ENCODE results near the gene CCDC127. TPM values are rescaled to one million over a fixed set of nuclear protein-coding genes. Genes with fewer than 3 reads are reported as not detected.
A peak's percentile ranks its signal among the peaks of the same experiment; 100 is the strongest.

Gene CCDC127
- total RNA-seq, 1 donor = 4.3 TPM

- Histone ChIP-seq H2AFZ (ENCODE audit: low read length) (no peak overlapping the region), H3K4me3 (ENCODE audit: insufficient read depth, low read length) (no peak overlapping the region), H3K79me2 (ENCODE audit: insufficient read depth, low read length) (no peaks in the 10 kb centered on the region), H3K4me2 (ENCODE audit: insufficient read depth, low read length) (no peak overlapping the region), H3K4me1 (ENCODE audit: insufficient read depth, low read length) (no peaks in the 10 kb centered on the region), H3K36me3 (ENCODE audit: insufficient read depth, low read length) (no peaks in the 10 kb centered on the region), H3K9me3 (ENCODE audit: low read depth, low read length) (no peaks in the 10 kb centered on the region), H3K27me3 (ENCODE audit: insufficient read depth, low read length) (peaks cover 28% of the 10 kb centered on the region), H3K27ac (ENCODE audit: low read depth, low read length) (no peak overlapping the region), H4K20me1 (ENCODE audit: insufficient read depth, low read length) (peaks cover 8% of the 10 kb centered on the region)
- TF ChIP-seq CTCF (IDR thresholded peaks at IDR 0.05; ENCODE audit: extremely low read depth, low read depth, low read length) = no peak
- peak; percentile 79 for DNase-seq (ENCODE audit: insufficient read length, low spot score, missing footprints)
These were observed 23.2 kb downstream of the CCDC127 start for GRCh38 chr5:194603-195209.

- no peaks in the 10 kb centered on the region for H3K36me3 ChIP-seq (ENCODE audit: insufficient read depth, low read length)
- H3K4me3 ChIP-seq (ENCODE audit: insufficient read depth, low read length) = no peak overlapping the region
- no peak overlapping the region for H2AFZ ChIP-seq (ENCODE audit: low read length)
- no peak overlapping the region for H3K27ac ChIP-seq (ENCODE audit: low read depth, low read length)
- TF ChIP-seq CTCF (IDR thresholded peaks at IDR 0.05; ENCODE audit: extremely low read depth, low read depth, low read length) = no peak
- no peak for DNase-seq (ENCODE audit: insufficient read length, low spot score, missing footprints)
- no peaks in the 10 kb centered on the region for H3K9me3 ChIP-seq (ENCODE audit: low read depth, low read length)
- H3K4me1 ChIP-seq (ENCODE audit: insufficient read depth, low read length) = no peaks in the 10 kb centered on the region
- peaks cover 8% of the 10 kb centered on the region for H4K20me1 ChIP-seq (ENCODE audit: insufficient read depth, low read length)
- H3K79me2 ChIP-seq (ENCODE audit: insufficient read depth, low read length) = no peaks in the 10 kb centered on the region
- H3K4me2 ChIP-seq (ENCODE audit: insufficient read depth, low read length) = no peak overlapping the region
- peaks cover 29% of the 10 kb centered on the region for H3K27me3 ChIP-seq (ENCODE audit: insufficient read depth, low read length)
These were observed 23.9 kb downstream of the CCDC127 start for GRCh38 chr5:194102-194501.

GRCh38 chr5:192970-193831 is 24.8 kb downstream of the CCDC127 start:
- no peak overlapping the region for H2AFZ ChIP-seq (ENCODE audit: low read length)
- TF ChIP-seq CTCF (IDR thresholded peaks at IDR 0.05; ENCODE audit: extremely low read depth, low read depth, low read length) = no peak

GRCh38 chr5:192691-192969 is 25.3 kb downstream of the CCDC127 start:
- Histone ChIP-seq H4K20me1 (ENCODE audit: insufficient read depth, low read length) (peaks cover 8% of the 10 kb centered on the region), H3K9me3 (ENCODE audit: low read depth, low read length) (no peaks in the 10 kb centered on the region), H3K27me3 (ENCODE audit: insufficient read depth, low read length) (peaks cover 35% of the 10 kb centered on the region), H3K36me3 (ENCODE audit: insufficient read depth, low read length) (no peaks in the 10 kb centered on the region), H3K79me2 (ENCODE audit: insufficient read depth, low read length) (no peaks in the 10 kb centered on the region), H3K4me1 (ENCODE audit: insufficient read depth, low read length) (peaks cover 4% of the 10 kb centered on the region), H3K4me3 (ENCODE audit: insufficient read depth, low read length) (no peak overlapping the region), H2AFZ (ENCODE audit: low read length) (no peak overlapping the region), H3K27ac (ENCODE audit: low read depth, low read length) (no peak overlapping the region), H3K4me2 (ENCODE audit: insufficient read depth, low read length) (no peak overlapping the region)
- no peak for TF ChIP-seq CTCF (IDR thresholded peaks at IDR 0.05; ENCODE audit: extremely low read depth, low read depth, low read length)
- DNase-seq (ENCODE audit: insufficient read length, low spot score, missing footprints) = no peak

More at GRCh38 chr5:192970-193831, 24.8 kb downstream of the CCDC127 start:
- H3K79me2 ChIP-seq (ENCODE audit: insufficient read depth, low read length) = no peaks in the 10 kb centered on the region
- H3K27me3 ChIP-seq (ENCODE audit: insufficient read depth, low read length) = peaks cover 30% of the 10 kb centered on the region
- peak; percentile 72 for DNase-seq (ENCODE audit: insufficient read length, low spot score, missing footprints)
- H3K4me1 ChIP-seq (ENCODE audit: insufficient read depth, low read length) = peaks cover 3% of the 10 kb centered on the region
- H3K4me2 ChIP-seq (ENCODE audit: insufficient read depth, low read length) = no peak overlapping the region
- no peaks in the 10 kb centered on the region for H3K36me3 ChIP-seq (ENCODE audit: insufficient read depth, low read length)
- H4K20me1 ChIP-seq (ENCODE audit: insufficient read depth, low read length) = peaks cover 8% of the 10 kb centered on the region
- H3K4me3 ChIP-seq (ENCODE audit: insufficient read depth, low read length) = no peak overlapping the region
- H3K9me3 ChIP-seq (ENCODE audit: low read depth, low read length) = no peaks in the 10 kb centered on the region
- no peak overlapping the region for H3K27ac ChIP-seq (ENCODE audit: low read depth, low read length)

Measured in osteoblast (primary cell).